ENCODE results near the gene CD200.

CD200 gene

DNA sequence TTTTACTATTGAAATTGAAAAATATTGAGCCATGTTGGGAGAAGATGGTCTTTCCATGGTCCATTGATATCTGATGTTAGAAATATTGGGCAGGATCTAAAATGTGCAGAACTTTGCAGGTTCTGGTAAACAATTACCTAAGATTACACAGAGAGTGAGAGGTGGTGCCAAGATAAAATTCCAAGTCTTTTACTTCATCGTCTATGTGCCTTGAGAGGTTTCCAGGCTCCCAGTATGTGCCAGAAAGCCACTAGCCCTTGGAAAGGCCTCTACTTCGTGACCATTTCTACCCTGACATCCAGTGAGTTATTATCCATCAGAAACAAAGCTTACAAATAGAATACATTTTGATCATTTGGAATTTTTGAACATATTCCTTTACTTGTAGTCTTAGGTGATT lies 27.6 kb downstream of the CD200 start:
- TF ChIP-seq, protein P1, sequence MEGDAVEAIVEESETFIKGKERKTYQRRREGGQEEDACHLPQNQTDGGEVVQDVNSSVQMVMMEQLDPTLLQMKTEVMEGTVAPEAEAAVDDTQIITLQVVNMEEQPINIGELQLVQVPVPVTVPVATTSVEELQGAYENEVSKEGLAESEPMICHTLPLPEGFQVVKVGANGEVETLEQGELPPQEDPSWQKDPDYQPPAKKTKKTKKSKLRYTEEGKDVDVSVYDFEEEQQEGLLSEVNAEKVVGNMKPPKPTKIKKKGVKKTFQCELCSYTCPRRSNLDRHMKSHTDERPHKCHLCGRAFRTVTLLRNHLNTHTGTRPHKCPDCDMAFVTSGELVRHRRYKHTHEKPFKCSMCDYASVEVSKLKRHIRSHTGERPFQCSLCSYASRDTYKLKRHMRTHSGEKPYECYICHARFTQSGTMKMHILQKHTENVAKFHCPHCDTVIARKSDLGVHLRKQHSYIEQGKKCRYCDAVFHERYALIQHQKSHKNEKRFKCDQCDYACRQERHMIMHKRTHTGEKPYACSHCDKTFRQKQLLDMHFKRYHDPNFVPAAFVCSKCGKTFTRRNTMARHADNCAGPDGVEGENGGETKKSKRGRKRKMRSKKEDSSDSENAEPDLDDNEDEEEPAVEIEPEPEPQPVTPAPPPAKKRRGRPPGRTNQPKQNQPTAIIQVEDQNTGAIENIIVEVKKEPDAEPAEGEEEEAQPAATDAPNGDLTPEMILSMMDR (IDR thresholded peaks at IDR 0.05; ENCODE audit: low read depth, low read length), result no peak
- no peak overlapping the region for H3K4me3 ChIP-seq (ENCODE audit: low read depth, low read length)

- TF ChIP-seq, protein P1 (IDR thresholded peaks at IDR 0.05; ENCODE audit: low read depth, low read length), result no peak
- H3K4me3 ChIP-seq (ENCODE audit: low read depth, low read length), result no peak overlapping the region
Observed at GRCh38 chr3:112362221-112362620, 29.3 kb downstream of the CD200 start.

GRCh38 chr3:112364291-112364690 lies 31.3 kb downstream of the CD200 start:
- no peak overlapping the region for H3K4me3 ChIP-seq (ENCODE audit: low read depth, low read length)

DNA sequence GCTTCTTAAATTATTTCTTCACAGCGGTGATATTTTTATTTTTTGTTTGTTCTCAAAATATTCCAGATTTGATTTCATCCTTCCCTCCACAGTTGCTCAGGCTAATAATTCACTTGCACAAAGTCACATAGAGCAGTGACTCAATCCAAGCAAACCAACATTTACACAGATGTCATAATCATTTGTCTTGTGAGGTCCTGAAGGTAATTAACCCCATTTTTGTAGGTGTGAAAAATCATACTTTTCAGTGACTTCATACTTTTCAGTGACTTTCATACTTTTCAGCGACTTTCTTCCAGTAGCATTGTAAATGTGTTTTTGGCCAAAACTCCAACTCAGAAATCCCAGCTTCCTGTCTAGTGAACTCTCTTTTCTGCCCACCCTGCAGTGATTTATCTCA lies 32.1 kb downstream of the CD200 start:
- no peak overlapping the region for H3K4me3 ChIP-seq (ENCODE audit: low read depth, low read length)
- TF ChIP-seq, protein P1 (IDR thresholded peaks at IDR 0.05; ENCODE audit: low read depth, low read length), result no peak

More at GRCh38 chr3:112364291-112364690, 31.3 kb downstream of the CD200 start:
- TF ChIP-seq, protein P1 (IDR thresholded peaks at IDR 0.05; ENCODE audit: low read depth, low read length), result no peak

- TF ChIP-seq, protein P1 (IDR thresholded peaks at IDR 0.05; ENCODE audit: low read depth, low read length), result no peak
- no peak overlapping the region for H3K4me3 ChIP-seq (ENCODE audit: low read depth, low read length)
Observed at GRCh38 chr3:112365636-112366035, 32.7 kb downstream of the CD200 start.

DNA sequence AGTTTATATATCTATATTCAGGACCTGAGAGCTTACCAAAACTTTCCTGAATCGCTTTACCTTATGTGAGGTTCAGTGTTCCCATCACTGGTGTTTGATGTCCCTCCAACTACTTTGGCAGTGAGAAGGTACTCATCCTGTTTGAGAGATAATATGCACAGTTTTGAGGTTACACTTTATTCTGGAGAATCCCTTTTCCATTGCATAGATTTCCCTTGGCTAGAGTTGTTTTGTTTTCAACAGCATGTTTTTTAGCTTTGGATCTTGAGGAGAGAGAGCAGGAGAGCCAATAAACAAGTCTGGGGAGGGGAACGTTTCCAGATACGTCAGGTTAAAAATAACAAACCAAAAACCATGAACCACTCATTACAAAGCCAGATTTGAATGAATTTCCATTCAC lies 33.6 kb downstream of the CD200 start:
- TF ChIP-seq, protein P1 (IDR thresholded peaks at IDR 0.05; ENCODE audit: low read depth, low read length), result no peak

DNA sequence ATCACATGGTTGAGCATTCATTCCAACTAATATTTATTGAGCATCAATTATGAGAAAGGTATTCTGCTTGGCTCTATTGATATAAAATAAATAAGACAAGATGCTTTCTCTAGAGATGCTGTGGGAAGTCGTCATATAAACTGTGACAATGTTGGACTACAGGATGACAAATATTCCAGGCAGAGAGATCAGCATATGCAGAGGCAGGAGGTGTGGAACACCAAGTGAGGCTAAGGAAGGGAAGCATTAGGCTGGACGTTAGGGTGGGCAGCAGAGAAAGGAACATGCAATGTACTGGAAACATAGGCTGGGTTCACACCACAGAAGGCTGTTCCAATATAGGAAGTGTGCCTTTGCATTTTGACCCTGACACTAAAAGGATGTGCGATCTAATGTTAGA lies 38.6 kb downstream of the CD200 start:
- no peak overlapping the region for H3K4me3 ChIP-seq (ENCODE audit: low read depth, low read length)
- TF ChIP-seq, protein P1 (IDR thresholded peaks at IDR 0.05; ENCODE audit: low read depth, low read length), result no peak

More for the DNA sequence above, 33.6 kb downstream of the CD200 start:
- no peak overlapping the region for H3K4me3 ChIP-seq (ENCODE audit: low read depth, low read length)
